ENCODE data around the gene NDST1.

Gene NDST1

GRCh38 chr5:150489360-150490295 is 18.3 kb upstream of the NDST1 start:
- DNase-seq (ENCODE audit: low read depth): no peak

GRCh38 chr5:150490296-150490669 is 17.6 kb upstream of the NDST1 start:
- DNase-seq (ENCODE audit: low read depth): no peak

DNA sequence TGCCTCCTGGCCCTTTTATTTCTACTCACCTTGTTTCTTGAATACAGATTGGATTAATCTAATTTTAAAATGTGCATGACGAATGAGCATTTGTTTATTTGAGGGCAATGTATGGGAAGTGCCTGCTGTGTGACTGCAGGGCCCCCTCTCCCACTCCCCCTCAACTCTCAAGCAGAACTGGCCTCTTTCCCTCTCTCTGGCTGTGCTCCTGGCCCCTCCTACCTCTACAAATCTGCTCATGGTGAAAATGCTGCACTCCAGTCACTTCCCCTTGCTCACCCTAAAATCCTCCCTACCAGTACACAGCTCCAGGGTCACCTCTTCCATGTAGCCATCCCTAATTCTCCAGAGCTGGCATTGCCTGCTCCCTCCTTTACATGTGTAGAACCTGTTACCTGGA is 17.2 kb upstream of the NDST1 start:
- DNase-seq (ENCODE audit: low read depth): no peak

- no peak for DNase-seq (ENCODE audit: low read depth)
Observed at GRCh38 chr5:150491876-150492275, 16.1 kb upstream of the NDST1 start.

DNA sequence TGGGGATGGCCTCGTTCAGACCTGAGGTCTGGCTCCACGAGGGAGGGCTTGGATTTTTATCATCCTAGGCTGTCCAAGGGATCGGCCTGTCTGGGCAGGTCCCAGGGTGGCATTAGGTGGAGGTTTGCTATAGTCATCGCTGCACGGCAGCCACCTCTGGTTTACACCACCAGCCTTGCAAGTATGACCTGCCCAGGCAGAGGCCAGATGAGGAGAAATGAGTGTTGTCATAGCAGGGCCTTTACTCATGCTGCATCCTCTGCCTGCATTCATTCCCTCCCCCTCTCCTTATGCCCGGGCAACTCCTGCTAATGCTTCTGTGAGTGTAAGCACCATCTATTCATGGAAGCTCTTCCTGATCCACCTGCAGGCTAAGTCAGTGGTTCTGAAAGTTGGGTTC is 15.3 kb upstream of the NDST1 start:
- DNase-seq (ENCODE audit: low read depth): no peak

- no peak for DNase-seq (ENCODE audit: low read depth)
Observed at GRCh38 chr5:150496098-150496497, 11.8 kb upstream of the NDST1 start.

DNA sequence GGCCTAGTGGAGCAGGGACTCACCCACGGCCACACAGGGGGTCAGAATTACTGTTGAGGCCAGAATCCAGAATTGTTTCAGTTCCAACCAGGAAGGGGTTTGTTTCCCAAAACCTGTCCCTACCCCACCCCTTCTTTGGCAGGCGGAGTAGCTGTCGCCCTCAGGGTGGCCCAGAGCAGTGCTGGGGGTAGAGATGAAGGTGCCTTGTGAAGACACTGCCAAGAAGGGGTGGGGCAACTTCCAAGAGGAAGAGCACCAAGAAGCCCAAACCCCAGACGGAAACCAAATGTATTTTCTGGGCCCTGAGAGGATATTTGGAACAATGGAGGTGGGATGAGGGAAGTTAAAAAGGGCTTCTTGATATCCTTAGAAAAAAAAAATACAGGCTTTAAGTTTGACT is 11.4 kb upstream of the NDST1 start:
- no peak for DNase-seq (ENCODE audit: low read depth)

DNA sequence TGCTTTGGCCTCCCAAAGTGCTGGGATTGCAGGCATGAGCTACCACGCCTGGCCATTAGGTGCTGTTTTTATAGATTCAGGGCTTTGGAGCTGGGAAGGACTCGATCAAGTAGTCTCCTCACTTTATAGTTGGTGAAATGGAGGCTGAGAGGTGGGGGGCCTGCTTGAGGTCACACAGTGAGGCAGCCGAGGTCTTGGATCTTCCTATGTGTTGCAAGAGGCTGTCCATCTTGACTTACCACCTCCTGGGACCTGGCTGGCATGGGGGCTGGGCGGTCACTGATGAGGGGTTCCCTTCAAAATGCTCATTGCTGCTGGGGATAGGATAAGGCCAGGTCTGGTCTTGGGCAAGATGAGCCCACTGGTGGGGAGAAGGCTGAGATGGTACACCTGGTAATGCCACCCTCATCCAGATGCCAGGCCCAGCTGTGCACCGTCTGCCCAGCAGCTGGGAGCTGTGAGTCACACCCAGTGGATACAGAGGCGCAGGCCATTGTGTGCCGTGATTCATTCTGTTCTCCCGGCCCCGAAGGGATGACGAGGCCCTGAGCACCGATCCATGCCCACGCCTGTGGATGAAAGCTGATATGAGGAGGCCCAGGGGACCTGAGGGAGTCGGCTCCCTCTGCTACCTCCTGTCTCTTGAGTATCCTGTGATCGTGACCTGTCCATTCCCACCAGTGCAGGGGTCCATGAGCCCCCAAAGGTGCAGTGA is 10.5 kb upstream of the NDST1 start:
- DNase-seq (ENCODE audit: low read depth): no peak

DNA sequence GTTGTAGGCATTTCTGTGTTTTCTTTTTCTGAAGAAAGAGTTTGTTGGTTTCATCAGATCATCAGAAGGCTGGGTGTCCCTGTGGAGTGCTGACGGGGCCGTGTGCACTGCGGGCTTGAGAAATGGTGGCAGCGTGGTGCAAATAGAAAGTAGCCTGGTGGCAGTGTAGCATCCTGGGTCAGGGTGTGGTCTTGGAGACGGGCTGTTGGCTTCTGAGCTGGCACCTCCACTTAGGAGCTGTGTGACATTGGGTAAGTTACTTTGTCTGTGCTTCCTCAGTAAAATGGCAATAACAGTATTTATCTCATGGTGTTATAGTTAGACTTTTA is 10.0 kb upstream of the NDST1 start:
- DNase-seq (ENCODE audit: low read depth): no peak

DNA sequence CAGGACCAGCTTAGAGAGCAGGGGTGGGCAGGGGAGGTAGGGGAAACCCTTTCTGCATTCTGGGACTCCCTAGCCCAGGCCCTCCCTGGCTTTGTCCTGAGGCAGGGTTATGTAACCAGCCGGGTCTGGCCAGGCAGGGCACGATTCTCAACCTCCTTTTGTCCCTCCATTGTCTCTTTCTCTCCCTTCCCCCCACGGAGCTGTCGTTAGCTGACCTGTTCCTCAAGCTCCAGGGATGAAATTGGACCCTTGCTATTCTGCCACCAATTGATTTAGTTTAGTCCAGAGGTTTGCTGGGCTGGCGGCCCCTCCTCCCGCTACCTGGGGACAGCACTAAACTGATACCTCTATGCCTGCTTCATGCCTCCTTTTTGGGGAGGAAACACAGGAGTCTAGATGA is 9.4 kb upstream of the NDST1 start:
- no peak for DNase-seq (ENCODE audit: low read depth)

DNA sequence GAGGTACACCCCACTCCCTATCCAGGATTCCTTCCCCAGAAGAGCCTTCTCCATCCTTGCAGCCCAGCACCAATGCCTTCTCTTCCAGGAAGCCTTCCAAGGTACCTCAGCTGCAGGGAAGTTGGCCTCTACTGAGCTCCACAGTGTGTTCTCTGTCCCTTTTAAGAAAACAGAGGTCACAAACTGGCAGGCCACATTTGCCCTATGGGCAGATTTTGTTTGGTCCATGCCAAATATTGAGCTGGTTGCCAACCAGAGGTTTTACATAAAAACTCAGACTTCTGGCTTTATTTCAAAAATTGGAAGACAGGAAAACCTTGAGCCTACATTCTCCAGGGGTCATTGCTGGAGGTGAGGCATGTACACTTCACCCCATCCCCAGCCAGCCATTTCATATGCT is 9.0 kb upstream of the NDST1 start:
- no peak for DNase-seq (ENCODE audit: low read depth)

DNA sequence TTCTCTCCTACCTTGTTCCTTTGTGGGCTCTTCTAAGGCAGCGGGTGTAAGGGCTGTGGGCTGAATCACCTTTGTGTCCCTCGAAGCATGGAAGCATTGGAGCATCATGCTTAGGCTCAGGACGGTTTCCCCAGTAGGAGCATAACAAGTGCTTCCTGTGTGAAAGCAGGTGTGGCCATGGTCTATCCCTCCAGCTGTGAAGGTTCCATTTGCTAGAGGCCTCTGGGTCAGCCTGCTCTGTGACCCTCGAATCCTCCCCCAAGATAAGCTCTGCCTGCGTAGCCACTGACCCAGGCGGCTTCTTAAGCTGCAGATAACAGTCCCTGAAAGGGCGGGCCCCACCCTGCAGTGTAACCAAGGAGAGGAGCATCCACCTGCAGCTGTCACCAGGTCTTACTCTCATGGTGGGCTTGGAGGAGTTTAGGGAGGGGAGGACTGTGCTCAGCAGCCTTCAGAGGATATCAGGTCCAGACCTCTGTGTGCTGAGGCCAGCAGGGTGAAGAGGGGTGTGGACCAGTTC is 8.4 kb upstream of the NDST1 start:
- no peak for DNase-seq (ENCODE audit: low read depth)

- no peak for DNase-seq (ENCODE audit: low read depth)
Observed at GRCh38 chr5:150500328-150500841, 7.5 kb upstream of the NDST1 start.

DNA sequence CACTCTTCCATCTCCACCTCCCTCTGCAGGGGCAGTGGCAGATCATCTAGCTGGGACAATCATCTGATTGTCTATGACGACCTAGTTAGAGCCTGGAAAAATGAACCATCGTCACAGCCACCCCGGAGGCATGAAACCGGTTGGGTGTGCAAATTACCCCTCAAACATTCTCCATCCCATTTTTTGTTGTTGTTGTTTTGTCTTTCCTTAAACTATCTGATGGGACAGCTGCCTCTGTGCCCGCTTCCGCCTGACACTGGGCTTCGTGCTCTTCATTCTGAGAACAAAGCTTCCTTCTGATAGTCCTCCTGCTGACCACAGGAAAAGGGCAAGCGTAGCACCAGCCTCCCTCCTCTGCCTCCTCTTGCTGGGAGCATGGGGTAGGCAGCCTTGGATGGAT is 7.0 kb upstream of the NDST1 start:
- no peak for DNase-seq (ENCODE audit: low read depth)

DNA sequence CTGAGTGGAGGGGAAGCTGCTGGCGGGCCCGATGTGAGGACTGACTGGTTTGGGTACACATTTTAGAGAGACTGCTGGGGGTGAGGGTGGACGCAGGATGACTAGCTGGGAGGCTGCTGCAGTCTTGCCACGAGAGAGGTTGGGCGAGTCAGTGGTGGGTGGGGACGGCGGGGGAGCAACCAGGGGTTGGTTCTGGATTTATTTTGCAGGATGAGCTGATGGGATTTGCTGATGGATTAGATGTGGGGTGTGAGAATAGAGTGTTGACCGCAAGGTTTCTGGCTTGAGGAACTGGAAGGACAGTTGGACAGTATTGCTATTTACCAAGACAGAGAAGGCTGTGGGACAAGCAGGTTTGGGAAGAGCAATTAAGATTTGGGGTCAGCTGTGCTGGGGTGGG is 5.8 kb upstream of the NDST1 start:
- DNase-seq (ENCODE audit: low read depth): no peak

DNA sequence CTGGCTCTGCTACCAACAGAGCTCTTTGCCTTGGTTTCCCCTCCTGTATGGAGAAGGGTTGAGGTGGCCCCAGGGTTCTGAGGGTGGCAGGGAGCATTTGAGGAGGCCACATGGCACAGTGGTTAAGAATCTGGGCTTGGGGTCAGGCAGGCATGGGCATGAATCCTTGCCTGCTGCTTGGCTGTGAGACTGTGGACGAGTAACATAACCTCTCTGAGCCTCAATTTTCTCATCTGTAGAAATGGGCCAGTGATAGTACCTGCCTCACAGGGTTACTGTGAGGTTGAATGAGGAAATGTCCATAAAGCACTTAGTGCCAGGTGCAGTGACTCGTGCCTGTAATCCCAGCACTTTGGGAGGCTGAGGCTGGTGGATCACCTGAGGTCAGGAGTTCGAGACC is 5.1 kb upstream of the NDST1 start:
- DNase-seq (ENCODE audit: low read depth): no peak

- DNase-seq (ENCODE audit: low read depth): no peak
Observed at GRCh38 chr5:150503386-150503785, 4.5 kb upstream of the NDST1 start.

GRCh38 chr5:150503977-150504620 is 3.8 kb upstream of the NDST1 start:
- DNase-seq (ENCODE audit: low read depth): no peak

GRCh38 chr5:150505041-150505511 is 2.9 kb upstream of the NDST1 start:
- DNase-seq (ENCODE audit: low read depth): no peak

DNA sequence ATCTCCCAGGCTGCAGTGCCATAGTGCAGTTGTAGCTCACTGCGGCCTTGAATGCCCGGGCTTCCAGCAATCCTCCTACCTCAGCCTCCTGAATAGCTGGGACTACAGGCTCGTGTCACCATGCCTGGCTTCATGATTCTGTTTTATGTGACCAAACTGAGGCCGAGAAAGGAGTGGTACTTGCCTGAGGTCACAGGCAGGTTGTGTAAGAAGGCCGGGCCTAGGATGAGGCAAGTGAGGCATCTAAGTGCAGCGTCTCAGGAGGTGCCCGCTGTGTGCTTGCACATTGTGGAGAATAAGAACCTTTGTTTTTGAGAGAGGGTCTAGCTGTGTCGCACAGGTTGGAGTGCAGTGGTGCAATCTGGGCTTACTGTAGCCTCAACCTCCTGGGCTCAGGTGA is 2.1 kb upstream of the NDST1 start:
- no peak for DNase-seq (ENCODE audit: low read depth)

- DNase-seq (ENCODE audit: low read depth): no peak
Observed at GRCh38 chr5:150506571-150507473, 1.1 kb upstream of the NDST1 start.

GRCh38 chr5:150508277-150508640 is 328 bp downstream of the NDST1 start:
- DNase-seq (ENCODE audit: low read depth): no peak
